Suprapubic skin (tissue), 4 donors: ENCODE data around the gene IGF2BP3. TPM values are rescaled to one million over a fixed set of nuclear protein-coding genes. Genes with fewer than 3 reads are reported as not detected.

Source experiments
- DNase-seq, 2 donors: peaks; one replicate each; pipeline ENCODE4 v3.0.0-alpha.2; 2019; ENCODE audit warnings: low spot score in 2 of 2
- H3K27ac ChIP-seq: fragments of 200-600 bp; sonication (generic); one replicate; pipeline ENCODE4 v1.5.1; 2019
- H3K27me3 ChIP-seq: fragments of 200-600 bp; sonication (generic); one replicate; pipeline ENCODE4 v1.5.1; 2019
- H3K36me3 ChIP-seq: fragments of 200-600 bp; sonication (generic); one replicate; pipeline ENCODE4 v1.5.1; 2019
- H3K4me1 ChIP-seq: fragments of 200-600 bp; sonication (generic); one replicate; pipeline ENCODE4 v1.5.1; 2019
- H3K4me3 ChIP-seq: fragments of 200-600 bp; sonication (generic); one replicate; pipeline ENCODE4 v1.5.1; 2019; ENCODE audit warnings: mild to moderate bottlenecking
- H3K9me3 ChIP-seq: fragments of 200-600 bp; sonication (generic); one replicate; pipeline ENCODE4 v1.5.1; 2019
- EP300 ChIP-seq: sonication (generic); formaldehyde crosslinking; IDR thresholded peaks from one replicate; pipeline ENCODE4 v1.6.1; 2017; ENCODE audit warnings: antibody characterized with exemption
- POLR2A ChIP-seq, 2 donors: fragments of 450-650 bp; IDR thresholded peaks; one replicate each; pipeline ENCODE4 v1.6.1; 2017; ENCODE audit warnings: antibody characterized with exemption in 2 of 2, mild to moderate bottlenecking in 2 of 2, moderate library complexity in 2 of 2
- POLR2AphosphoS5 ChIP-seq, 3 donors: sonication (generic); formaldehyde crosslinking; IDR thresholded peaks; one replicate each; pipeline ENCODE4 v1.6.1; 2017; ENCODE audit warnings: antibody characterized with exemption in 3 of 3
- WGBS: methylation state at CpG from one replicate; pipeline ENCODE4 v1.1.5; 2018; 5-methylcytosine and 5-hydroxymethylcytosine counted together
- total RNA-seq, 4 donors: library from RNA; depleted of rRNA; stranded (reverse); fragments of >200 nt; gene quantifications; one replicate each; pipeline ENCODE4 v1.1.0, GENCODE V29; 2016
- TF ChIP-seq, protein P1 (sequence below), 2 donors: fragments of 200-600 bp in 1 of 2; fragments of 450-650 bp in 1 of 2; sonication (generic) in 1 of 2; IDR thresholded peaks; one replicate each; pipeline ENCODE4 v1.5.1; 2016 to 2019; ENCODE audit warnings: antibody characterized with exemption in 2 of 2, mild to moderate bottlenecking in 1 of 2, moderate library complexity in 1 of 2

Gene IGF2BP3
- total RNA-seq, 4 donors from 2014 or later = 0.47 to 1.9 TPM; not detected in 2

DNA sequence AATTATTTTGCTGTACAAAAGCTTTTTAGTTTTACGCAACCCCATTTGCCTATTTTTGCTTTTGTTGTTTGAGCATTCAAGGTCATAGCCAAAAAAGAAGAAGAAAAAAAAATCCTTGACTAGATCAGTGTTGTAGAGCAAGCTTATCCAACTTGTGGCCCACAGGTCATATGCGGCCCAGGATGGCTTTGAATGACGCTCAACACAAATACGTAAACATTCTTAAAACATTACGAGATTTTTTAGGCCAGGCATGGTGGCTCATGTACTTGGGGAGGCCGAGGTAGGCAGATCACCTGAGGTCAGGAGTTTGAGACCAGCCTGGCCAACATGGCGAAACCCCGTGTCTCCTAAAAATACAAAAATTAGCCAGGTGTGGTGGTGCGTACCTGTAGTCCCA is 179.3 kb downstream of the IGF2BP3 start:
- H3K27ac ChIP-seq = no peak overlapping the region
- no peaks in the 10 kb centered on the region for H3K9me3 ChIP-seq
- H3K4me3 ChIP-seq = no peak overlapping the region
- H3K36me3 ChIP-seq = no peaks in the 10 kb centered on the region
- H3K4me1 ChIP-seq = no peaks in the 10 kb centered on the region
- H3K27me3 ChIP-seq = no peaks in the 10 kb centered on the region
- TF ChIP-seq, protein P1, sequence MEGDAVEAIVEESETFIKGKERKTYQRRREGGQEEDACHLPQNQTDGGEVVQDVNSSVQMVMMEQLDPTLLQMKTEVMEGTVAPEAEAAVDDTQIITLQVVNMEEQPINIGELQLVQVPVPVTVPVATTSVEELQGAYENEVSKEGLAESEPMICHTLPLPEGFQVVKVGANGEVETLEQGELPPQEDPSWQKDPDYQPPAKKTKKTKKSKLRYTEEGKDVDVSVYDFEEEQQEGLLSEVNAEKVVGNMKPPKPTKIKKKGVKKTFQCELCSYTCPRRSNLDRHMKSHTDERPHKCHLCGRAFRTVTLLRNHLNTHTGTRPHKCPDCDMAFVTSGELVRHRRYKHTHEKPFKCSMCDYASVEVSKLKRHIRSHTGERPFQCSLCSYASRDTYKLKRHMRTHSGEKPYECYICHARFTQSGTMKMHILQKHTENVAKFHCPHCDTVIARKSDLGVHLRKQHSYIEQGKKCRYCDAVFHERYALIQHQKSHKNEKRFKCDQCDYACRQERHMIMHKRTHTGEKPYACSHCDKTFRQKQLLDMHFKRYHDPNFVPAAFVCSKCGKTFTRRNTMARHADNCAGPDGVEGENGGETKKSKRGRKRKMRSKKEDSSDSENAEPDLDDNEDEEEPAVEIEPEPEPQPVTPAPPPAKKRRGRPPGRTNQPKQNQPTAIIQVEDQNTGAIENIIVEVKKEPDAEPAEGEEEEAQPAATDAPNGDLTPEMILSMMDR (IDR thresholded peaks at IDR 0.05) = no peak
- TF ChIP-seq POLR2AphosphoS5 (IDR thresholded peaks at IDR 0.05) (no peak), POLR2A (IDR thresholded peaks at IDR 0.05) (no peak), EP300 (no peak)
- WGBS = 93% methylated on average over 9 of the region's 9 CpGs
- DNase-seq = no peak

DNA sequence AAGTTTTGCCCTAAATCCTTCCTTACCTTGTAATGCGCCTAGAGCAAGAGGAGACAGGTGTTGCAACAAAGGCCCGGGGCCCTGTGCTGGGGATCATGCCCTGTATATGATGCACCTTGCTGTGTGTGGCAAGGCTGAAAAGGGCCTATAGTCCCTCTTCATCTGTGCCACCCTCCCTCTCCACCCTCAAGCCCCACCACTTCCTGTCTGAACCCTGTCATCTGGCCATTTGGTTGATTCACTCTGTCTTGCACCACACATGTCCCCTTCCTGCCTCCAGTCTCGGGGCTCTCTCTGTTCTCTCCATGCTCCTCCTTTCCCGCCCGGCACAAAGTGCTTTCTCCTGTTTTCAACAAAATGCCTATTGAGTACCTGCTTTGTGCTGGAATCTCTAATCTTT is 182.7 kb downstream of the IGF2BP3 start:
- WGBS = 81% methylated on average over 5 of the region's 5 CpGs
- no peak for DNase-seq
- no peaks in the 10 kb centered on the region for H3K27me3 ChIP-seq

DNA sequence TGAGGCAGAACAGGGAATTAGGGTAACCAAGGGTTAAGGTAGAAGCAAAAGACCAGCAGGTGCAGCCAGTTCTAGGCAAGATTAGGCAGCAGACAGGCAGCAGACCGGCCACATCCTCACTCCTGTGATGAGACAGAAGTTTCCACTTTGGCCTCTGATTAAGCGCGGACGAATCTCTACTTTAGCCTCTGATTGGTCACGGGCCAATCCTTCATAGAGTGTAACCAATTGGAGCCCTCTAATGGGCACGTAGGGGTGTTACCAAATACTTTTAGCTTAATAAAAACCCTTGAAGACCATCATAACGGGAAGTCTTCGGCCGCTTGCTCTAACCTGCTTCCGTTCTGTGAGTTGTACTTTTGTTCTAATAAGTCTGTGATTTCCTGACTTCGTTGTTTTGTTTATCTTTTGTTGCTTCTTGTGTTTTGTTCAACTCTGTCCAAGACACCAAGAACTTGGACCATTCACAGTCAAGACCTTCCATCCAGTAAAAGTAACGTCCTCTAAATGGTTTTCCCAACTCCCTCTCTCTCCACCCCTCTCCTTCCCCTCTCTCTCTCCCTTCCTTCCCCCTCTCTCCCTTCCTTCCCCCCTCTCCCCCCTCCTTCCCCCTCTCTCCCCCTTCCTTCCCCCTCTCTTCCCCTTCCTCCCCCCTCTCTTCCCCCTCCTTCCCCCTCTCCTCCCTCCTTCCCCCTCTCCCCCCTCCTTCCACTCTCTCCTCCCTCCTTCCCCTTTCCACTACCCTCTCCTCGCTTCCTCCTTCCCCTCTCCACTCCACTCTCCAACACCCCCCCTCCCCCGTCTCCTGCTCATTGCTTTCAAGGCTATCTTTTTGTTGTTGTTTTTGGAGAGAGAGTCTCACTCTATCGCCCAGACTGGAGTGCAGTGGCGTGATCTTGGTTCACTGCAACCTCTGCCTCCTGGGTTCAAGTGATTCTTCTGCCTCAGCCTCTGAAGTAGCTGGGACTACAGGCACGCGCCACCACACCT is 184.3 kb downstream of the IGF2BP3 start:
- no peak overlapping the region for H3K4me3 ChIP-seq
- TF ChIP-seq POLR2AphosphoS5 (IDR thresholded peaks at IDR 0.05) = no peak
- TF ChIP-seq, protein P1 (IDR thresholded peaks at IDR 0.05) = no peak
- 86% methylated on average over 18 of the region's 18 CpGs for WGBS

More for the DNA sequence above, 182.7 kb downstream of the IGF2BP3 start:
- Histone ChIP-seq H3K4me3 (no peak overlapping the region), H3K36me3 (no peaks in the 10 kb centered on the region), H3K4me1 (no peaks in the 10 kb centered on the region), H3K27ac (no peak overlapping the region), H3K9me3 (no peaks in the 10 kb centered on the region)
- TF ChIP-seq POLR2A (IDR thresholded peaks at IDR 0.05) = no peak
- no peak for TF ChIP-seq EP300
- TF ChIP-seq, protein P1 (IDR thresholded peaks at IDR 0.05) = no peak
- TF ChIP-seq POLR2AphosphoS5 (IDR thresholded peaks at IDR 0.05) = no peak

DNA sequence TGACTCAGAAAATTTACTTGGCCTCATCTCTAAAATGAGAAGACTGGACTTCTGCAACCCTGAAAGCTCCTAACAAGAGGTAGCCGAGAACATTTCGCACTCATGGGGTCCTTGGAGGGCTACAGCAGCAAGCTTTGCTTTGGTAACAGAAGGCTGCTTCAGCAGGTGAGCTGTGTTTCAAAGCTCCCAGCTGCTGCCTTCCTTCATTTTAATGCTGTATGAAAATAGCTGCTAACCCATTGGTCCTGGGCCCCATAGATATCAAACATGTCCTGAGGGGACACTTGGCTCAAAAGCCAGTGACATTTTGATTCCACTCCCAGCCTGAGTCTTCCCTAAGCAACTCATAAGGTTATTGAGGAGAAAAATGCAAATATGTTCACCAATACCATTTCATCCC is 185.4 kb downstream of the IGF2BP3 start:
- no peaks in the 10 kb centered on the region for H3K9me3 ChIP-seq
- no peaks in the 10 kb centered on the region for H3K36me3 ChIP-seq
- H3K27me3 ChIP-seq = no peaks in the 10 kb centered on the region
- 96% methylated on average over 2 of the region's 2 CpGs for WGBS
- H3K27ac ChIP-seq = no peak overlapping the region
- no peak overlapping the region for H3K4me3 ChIP-seq
- no peak for TF ChIP-seq POLR2A (IDR thresholded peaks at IDR 0.05)
- no peak for TF ChIP-seq EP300
- TF ChIP-seq, protein P1 (IDR thresholded peaks at IDR 0.05) = no peak
- DNase-seq = no peak
- no peaks in the 10 kb centered on the region for H3K4me1 ChIP-seq

More for the DNA sequence above, 184.3 kb downstream of the IGF2BP3 start:
- Histone ChIP-seq H3K36me3 (no peaks in the 10 kb centered on the region), H3K4me1 (no peaks in the 10 kb centered on the region), H3K27ac (no peak overlapping the region), H3K9me3 (no peaks in the 10 kb centered on the region), H3K27me3 (no peaks in the 10 kb centered on the region)
- no peak for DNase-seq

DNA sequence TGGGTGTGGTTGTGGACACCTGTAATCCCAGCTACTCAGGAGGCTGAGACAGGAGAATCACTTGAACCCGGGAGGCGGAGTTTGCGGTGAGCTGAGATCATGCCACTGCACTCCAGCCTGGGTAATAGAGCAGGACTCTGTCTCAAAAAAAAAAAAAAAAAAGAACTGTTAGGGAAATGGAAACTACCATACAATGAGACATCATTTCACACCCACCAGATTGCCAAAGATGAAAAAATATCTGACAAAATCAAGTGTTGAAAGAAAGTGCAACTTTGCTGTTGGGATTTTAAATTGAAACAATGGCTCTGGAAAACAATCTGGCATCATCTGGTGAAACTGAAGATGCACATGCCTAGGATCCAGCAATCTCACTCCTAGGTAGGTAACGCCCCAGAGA is 187.2 kb downstream of the IGF2BP3 start:
- Histone ChIP-seq H3K36me3 (peaks cover 12% of the 10 kb centered on the region), H3K27me3 (no peaks in the 10 kb centered on the region), H3K9me3 (no peaks in the 10 kb centered on the region), H3K4me3 (no peak overlapping the region), H3K27ac (no peak overlapping the region), H3K4me1 (no peaks in the 10 kb centered on the region)
- TF ChIP-seq, protein P1 (IDR thresholded peaks at IDR 0.05) = no peak
- TF ChIP-seq POLR2AphosphoS5 (IDR thresholded peaks at IDR 0.05) = no peak
- TF ChIP-seq POLR2A (IDR thresholded peaks at IDR 0.05) = no peak
- no peak for TF ChIP-seq EP300
- no peak for DNase-seq
- 96% methylated on average over 4 of the region's 4 CpGs for WGBS
